Activated CD4-positive, CD25-positive, alpha-beta regulatory T cell (primary cell): Measurements from ENCODE around the gene KIF2C.
"Not testable (repeated sequence)": the region's sequence is repeated elsewhere in the genome, so short reads cannot be mapped to it uniquely, and the experiment has no call there.

Experiments used
- DNase-seq, 4 experiments: peaks; one replicate each; lab custom pipeline; 2025; lab: John Stamatoyannopoulos, UW

The KIF2C gene

GRCh38 chr1:44812822-44813543, 73.3 kb downstream of the KIF2C start:
- no peak for DNase-seq

GRCh38 chr1:44815926-44816325, 76.3 kb downstream of the KIF2C start:
- DNase-seq = not testable (repeated sequence)

- no peak for DNase-seq
Observed at GRCh38 chr1:44817307-44817706, 77.7 kb downstream of the KIF2C start.
